Erythroblast (primary cell): ENCODE results near the gene SRRM2.
A peak's percentile ranks its signal among the peaks of the same experiment; 100 is the strongest.

Source experiments
- DNase-seq, 2 experiments: peaks; one replicate each; lab custom pipeline; 2025; lab: John Stamatoyannopoulos, UW
- GATA1 ChIP-seq: IDR thresholded peaks from 2 replicates; pipeline ENCODE4 v1.6.1; 2011; ENCODE audit warnings: low read depth, mild to moderate bottlenecking, control low read depth, low read length, moderate library complexity
- POLR2A ChIP-seq: IDR thresholded peaks from 2 replicates; pipeline ENCODE4 v1.6.1; 2011; ENCODE audit warnings: mild to moderate bottlenecking, low read length

The SRRM2 gene

GRCh38 chr16:2776500-2777139, 24.2 kb downstream of the SRRM2 start:
- TF ChIP-seq POLR2A, result no peak
- no peak for TF ChIP-seq GATA1
- DNase-seq, result peak; percentile 72 to 79

DNA sequence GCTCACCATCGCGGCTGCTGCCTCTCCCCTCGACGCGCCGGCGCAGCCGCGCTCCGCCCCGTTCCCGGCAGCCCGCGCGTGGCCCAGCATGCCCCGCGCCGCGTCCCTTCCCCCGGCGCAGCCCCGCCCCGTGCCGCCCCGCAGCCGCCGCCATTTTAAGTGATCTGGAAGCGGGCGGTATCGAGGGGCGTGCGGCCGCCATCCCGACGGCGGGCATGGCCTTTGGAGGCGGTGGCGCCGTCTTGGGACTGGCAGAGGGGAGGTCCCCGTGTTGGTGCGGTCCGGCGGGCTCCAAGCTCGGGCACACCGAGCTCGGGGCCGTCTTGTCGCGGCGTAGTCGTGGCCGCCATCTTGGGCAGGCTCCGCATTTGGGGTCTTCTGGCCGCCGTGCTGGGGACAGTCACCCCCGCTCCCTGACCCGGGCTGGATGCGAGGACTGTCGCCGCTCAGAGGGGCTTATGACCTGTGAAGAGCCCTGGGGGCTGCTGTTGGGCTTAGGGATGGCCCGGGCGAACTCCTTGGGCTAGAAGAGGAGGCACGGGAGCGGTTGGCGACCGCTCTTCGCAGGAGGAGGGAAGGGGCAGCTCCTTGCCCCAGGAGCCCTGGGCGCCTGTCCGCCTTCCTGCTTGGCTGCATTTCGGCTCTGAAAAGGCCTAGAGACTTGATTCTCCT, 24.9 kb downstream of the SRRM2 start, which contains the start of gene ELOB:
Gene ELOB, minus strand, starts transcription at position 50 of the 672 bp plus-strand sequence. Its CDS starts 41 bp downstream, at position 9.
- peak; percentile 90 to 95 for DNase-seq
- TF ChIP-seq GATA1, result no peak
- peak; percentile 72 for TF ChIP-seq POLR2A

DNA sequence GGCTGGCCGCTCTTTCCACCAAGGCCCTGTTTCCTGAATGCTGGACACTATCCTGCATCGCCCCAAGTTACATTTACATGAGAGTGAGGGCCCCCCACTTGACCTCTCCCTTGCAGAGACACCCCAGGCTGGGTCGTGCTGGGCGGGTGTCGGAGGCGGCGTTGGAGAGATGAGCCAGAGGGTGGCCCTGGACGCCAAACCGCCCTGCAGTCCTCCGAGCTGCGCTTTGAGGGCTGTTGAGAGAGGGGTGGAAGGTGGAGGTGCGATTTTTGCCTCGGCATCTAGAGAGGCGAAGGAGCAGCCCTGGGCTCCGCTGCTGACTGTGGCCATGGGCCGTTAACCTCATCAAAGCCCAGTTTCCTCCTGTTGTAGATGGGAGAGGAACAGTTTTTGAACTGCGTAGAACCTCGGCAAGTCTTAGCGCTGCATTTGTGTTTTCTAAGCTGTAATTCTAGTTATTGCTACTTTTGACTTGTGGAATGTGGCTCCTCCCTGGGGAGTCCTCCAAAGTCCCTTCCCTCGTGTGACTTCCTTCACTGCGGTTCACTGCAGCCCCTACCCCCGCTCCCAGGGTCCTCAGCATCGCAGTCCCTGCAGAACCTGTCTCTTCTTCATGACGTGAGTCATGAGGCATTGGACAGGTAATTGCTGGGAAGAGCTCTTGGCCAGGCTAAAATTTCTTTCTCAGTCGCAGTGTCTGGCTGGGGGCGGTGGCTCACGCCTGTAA, 25.6 kb downstream of the SRRM2 start:
- TF ChIP-seq POLR2A (no peak), GATA1 (no peak)
- peak; percentile 79 to 83 for DNase-seq

- no peak for TF ChIP-seq POLR2A
- no peak for DNase-seq
These were observed 26.2 kb downstream of the SRRM2 start for GRCh38 chr16:2778630-2778958.

GRCh38 chr16:2779151-2779920, 26.9 kb downstream of the SRRM2 start:
- no peak for DNase-seq
- TF ChIP-seq POLR2A (no peak), GATA1 (no peak)

DNA sequence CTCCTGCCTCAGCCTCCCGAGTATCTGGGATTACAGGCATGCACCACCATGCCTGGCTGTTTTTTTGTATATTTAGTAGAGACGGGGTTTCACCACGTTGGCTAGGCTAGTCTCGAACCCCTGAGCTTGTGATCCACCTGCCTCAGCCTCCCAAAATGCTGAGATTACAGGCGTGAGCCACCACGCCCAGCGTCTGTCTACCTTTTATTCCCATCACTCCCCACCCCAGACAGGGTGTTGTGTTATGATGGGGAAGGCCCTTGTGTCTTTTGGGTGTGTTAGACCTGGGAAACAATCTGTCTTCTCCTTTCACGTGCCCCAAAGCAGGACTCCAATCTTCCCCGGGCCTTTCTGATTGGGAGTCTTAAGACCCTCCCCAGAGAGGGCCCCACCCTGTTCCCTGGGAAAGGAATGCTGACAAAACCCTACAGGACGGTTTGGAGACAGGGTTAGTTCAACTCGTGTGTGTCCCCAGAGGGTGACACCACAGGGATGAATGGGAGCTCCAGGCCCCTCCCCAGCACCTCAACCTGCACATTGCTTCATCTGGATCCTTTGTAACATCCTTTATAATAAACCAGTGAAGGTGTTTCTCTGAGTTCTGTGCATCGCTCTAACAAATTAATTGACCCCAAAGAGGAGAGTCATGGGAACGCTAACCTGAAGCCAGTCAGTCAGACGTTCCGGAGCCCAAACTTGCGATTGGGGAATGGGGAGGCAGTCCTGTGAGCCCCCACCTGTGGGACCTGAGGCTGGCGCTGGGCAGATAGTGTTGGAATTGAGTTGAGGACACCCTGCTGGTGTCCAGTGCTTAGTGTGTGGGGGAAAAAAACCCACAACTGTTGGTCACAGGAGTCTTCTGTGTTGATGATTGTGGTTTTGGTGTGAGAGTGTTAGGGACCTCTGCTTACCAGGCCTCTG, 27.8 kb downstream of the SRRM2 start:
- TF ChIP-seq GATA1 (no peak), POLR2A (no peak)
- DNase-seq, result no peak

- no peak for TF ChIP-seq GATA1
- no peak for TF ChIP-seq POLR2A
- DNase-seq, result no peak
These were observed 30.3 kb downstream of the SRRM2 start for GRCh38 chr16:2782583-2783351.

GRCh38 chr16:2783581-2784357, 31.3 kb downstream of the SRRM2 start:
- no peak for TF ChIP-seq POLR2A
- TF ChIP-seq GATA1, result no peak
- DNase-seq, result no peak

GRCh38 chr16:2784358-2785100, 32.1 kb downstream of the SRRM2 start:
- TF ChIP-seq GATA1 (no peak), POLR2A (no peak)

DNA sequence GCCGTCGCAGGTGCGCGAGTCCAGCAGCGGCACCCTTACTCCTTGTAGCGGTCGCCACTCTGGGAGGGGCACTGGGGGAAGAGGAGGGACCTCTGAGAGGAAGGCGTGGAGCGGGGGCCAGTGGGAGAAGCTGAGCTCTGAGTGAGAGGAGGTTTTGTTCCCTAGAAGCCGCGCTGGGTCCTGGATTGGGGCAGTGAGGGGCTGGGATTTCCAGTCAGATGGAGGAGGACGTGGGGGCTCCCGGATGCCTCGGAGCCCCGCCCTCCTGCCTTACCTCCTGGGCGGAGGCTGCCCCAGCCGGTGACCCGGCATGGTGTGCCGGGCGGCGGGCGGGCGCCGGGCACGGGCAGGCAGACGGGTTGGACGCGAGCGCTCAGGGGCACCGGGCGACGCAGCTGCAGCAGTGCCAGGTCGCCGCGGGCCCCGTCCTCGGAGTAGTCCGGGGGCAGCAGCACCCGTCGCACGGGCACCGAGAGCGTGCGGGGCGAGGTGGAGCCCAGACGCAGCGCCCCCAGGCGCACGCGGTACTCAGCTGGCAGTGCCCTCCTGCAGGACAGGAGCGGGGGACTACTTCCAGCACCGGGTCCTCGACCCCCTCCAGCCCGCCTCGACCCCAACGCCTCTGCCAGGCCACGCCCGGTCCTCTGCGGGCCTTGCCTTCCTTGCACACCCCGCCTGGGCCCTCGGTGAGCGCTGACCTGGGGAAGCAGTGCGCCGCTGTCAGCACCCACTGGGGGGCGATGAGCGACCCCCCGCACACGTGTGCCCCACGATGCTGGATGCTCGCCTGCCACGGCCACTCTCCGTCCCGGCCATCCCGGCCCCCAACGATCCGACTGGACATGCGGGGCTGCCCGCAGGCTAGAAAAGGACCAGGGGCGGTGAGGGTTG, 32.9 kb downstream of the SRRM2 start:
- no peak for DNase-seq
- no peak for TF ChIP-seq POLR2A
- no peak for TF ChIP-seq GATA1

More at GRCh38 chr16:2784358-2785100, 32.1 kb downstream of the SRRM2 start:
- no peak for DNase-seq
